ENCODE data around the gene CFAP20DC.

GRCh38 chr3:59046839-59047238 is 3.0 kb downstream of the CFAP20DC start:
- TF ChIP-seq CTCF (IDR thresholded peaks at IDR 0.05; ENCODE audit: insufficient read depth, low read depth, low read length), result no peak
- no peak for TF ChIP-seq EZH2 (IDR thresholded peaks at IDR 0.05; ENCODE audit: insufficient read depth, low read length)
